M059J (cell line): ENCODE measurements around the gene CERK. TPM values are rescaled to one million over a fixed set of nuclear protein-coding genes. Genes with fewer than 3 reads are reported as not detected.
A peak's percentile ranks its signal among the peaks of the same experiment; 100 is the strongest.

ENCODE experiments used
- DNase-seq: peaks from one replicate; pipeline ENCODE4 v3.0.0-alpha.2; 2012; ENCODE audit warnings: low read depth
- total RNA-seq: library from RNA; depleted of rRNA; stranded (reverse); fragments of >200 nt; shearing (Covaris generic); gene quantifications from 2 replicates; pipeline ENCODE4 v1.2.3, GENCODE V29; 2014

Gene CERK
- total RNA-seq, 1 experiment from 2014 or later = 22.8 TPM

DNA sequence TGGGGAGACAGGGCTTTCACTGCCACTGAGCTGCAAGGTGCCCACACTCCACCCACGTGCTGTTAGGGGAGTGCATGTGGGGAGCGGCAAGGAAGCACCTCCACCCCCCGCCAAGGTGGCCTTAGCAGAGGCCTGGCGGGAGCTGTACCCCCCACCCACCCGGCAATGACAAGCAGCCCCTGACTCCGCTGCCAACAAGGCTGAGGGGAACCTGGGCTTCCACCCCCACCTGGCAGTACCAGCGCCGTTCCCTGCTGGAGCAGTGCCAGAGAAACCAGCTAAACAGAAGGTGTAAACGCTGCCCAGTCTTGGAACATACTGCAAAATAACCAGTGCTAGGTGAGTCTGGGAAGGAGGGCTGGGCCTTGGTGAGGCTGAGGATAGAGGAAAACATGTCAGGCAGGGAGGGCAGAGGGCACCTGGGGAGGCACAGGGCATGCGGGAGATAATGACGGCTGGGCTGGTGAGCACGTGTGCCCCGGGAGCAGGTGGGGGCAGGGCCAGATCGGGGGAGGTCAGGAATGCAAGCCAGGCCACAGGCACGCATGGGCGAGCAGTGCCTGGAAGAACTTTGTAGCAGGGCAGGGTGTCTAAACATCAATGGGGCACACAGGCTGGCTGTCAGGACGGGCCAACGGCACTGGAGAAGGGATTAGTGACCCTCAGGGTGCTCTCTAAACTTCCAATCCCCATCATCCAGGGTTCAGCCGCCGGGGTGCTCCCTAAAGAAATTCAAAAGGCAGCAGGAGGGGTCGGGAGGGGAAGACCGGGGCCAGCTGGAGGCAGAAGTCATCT, 6.6 kb downstream of the CERK start:
- no peak for DNase-seq

DNA sequence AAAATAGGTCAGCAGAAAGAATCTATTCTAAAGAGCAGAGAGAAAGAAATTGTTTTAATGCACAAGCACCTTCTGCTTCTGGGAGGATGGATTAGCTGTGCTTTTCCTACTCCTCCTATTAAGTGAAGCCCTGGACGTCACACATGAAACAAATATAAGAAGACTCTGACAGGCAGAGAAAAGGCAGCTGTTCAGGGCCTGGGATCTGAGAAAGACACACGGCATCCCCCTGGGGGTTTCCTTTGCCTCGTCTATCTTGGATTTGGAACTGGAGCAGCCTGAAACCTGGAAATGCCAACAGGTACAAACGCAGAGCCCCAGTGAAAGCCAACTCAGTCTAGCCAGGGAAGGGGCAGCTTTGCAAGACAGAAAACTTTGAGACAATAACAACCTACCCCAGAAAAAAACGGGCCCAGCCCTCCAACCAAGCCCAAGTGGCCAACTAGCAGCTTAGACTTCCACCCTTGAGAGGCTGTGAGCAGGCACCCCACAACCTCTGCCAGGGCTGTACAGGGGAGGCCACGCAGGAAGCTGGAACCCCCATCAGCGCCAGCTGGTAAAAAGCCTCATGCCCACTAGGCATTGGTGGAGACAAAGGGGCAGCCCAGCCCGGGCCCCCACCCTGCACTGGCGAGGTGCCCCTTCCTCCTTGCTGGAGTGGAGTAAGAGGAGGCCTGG, 7.3 kb downstream of the CERK start:
- no peak for DNase-seq

DNA sequence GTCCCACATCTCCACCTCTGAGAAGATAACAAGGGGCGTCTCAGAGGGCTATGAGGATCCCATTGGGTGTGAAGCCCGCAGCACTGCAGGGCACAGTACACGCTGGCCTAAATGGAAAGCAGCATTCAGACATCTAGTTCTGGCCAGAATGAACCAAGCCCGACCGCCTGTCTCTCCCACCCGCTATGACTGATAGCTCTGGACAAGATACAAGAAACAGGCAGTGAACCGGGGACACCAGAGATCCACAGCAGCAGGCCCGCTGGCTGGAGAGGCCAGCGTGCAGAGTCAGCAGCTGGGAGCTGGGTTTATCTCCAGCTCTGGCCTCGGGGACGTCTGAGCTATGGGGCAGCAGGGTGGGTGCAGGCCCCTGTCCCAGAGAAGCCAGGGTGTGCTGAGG, 9.6 kb downstream of the CERK start:
- DNase-seq = no peak

DNA sequence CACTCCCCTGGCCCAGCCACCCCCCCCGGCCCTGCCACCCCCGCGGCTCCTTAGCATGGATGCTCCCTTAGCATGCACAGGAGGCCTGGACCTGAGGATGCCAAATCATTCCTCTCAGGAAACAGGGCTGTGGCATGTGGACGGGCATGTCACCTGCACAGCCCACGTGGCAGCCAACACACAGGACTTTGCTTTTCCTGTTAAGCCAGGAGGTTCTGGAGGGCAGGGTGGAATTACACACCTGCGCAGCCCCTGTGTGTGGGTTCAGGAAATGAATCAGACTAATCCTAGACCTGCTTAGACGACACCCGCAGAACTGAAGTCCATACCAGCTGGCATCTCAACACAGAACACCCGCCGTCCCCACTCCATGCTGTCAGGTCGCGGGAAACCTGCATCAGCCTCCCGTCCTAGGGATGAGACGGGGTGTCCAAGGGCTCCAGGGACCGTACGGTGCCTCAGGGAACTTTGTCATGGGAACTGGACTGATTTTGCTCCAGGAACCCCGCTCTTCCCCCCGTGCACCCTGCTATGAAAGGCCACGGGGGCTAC, 10.2 kb downstream of the CERK start:
- DNase-seq = no peak

DNA sequence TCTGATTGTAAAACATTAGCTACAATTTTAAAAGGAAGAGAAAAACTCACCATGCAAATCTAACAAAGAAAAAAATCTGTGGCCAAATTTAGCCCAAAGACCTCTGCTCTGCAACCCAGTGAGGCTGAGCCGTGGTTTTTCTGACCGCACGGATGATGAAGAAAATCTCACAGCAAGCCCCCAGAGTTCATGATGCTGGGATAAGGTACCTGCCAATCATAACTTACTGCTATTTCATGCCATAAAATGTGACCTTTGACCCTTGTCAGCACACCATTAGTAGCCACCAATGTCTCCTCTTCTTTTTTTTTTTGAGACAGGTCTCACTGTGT, 11.1 kb downstream of the CERK start:
- no peak for DNase-seq

DNA sequence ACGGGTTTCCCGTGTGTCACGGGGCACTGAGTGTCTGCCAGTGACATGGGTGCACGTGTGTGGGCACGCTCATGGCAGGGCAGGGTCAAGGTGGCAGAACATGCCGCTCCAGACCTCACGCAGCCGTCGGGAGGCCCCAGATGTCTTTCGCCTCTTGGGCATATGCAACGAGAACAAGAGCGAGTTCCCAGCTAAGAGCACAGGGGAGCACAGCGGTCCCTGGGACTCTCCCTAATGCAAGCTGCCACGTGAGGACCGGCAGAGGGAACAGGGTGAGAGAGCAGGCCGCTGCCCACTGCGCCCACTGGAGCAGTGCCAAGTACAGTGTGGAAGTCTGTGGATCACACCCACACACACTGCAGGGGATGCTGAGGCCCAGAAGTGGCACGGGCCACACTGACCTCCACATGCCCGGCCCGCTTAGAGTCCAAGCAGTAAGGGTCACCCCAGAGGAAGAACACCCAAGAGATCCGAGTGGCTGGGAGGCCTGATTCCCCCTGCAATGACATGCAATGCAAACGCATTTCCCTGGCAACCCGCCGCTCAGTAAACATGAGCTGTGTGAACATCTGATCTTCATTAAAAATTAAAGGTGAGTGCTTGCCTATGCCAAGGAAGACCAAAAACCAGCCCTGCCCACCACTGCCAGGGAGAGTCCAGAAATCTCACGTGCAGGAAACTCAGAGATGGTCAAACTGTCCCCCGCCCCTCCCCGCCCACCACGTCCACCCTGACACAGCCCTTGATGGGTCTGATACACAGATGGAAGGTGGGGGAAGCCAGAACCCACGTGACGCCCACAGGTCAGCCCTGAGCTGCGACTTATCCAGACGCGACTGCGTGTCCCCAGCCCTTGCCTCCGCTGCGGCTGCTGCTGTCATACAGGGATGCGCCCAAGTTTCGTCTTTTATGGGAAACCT, 11.7 kb downstream of the CERK start:
- no peak for DNase-seq

DNA sequence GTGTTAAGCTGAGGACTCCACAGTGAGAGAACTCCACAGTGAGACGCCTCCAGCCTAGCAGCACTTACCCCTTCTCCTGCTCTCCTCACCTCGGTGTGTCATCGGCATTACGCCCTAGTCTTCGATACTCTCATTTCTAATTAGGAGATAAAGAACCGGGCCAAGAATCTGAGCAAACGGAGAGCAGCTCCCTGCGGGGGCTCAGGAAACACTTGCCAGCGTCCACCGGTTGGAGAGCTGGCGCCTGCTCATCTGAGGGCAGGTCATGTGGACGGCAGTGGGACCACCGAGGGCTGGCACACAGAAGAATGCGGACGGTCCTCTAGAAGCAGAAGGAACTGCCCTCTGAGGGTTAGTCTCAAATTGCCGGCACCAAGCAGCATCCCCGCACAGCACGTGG, 13.0 kb downstream of the CERK start:
- DNase-seq = no peak

DNA sequence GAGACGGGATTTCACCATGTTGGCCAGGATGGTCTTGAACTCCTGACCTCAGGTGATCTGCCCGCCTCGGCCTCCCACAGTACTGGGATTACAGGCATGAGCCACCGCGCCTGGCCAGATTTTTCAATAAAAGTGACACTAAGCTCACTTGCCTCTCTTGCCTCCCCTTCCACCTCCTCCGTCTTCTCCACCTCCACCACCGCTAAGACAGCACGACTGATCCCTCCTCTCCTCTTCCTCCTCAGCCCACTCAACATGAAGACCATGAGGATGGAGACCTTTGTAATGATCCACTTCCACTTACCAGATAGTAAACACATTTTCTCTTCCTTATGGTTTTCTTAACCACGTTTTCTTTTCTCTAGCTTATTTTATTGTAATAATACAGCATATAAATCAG, 14.2 kb downstream of the CERK start:
- DNase-seq = no peak

DNA sequence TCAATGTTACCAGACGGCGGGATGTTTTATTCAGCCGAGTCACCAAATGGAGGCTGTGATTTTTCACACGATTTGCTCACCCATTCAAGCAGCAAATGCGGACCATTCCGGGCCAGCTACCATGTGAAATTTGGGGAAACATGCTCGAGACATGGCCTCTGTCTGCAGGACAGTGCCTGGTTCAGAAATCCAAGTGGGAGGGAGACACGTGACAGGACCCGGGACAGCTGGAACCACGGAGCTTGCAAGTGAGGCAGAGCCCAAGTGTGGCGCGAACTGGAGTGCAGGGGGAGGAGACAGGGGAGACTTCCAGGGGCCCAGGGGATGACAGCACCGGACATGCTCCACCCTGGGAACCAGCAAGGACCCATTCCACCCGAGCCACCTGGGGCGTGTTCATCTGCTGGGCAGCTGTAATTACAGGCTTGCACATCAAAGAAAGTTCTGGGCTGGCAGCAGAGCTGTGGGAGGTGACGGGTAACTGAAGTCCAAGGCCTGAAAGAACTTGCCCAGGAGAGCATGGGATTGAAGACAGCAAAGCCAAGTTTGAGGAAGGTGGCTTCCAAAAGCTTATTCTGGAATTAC, 16.5 kb downstream of the CERK start:
- no peak for DNase-seq

DNA sequence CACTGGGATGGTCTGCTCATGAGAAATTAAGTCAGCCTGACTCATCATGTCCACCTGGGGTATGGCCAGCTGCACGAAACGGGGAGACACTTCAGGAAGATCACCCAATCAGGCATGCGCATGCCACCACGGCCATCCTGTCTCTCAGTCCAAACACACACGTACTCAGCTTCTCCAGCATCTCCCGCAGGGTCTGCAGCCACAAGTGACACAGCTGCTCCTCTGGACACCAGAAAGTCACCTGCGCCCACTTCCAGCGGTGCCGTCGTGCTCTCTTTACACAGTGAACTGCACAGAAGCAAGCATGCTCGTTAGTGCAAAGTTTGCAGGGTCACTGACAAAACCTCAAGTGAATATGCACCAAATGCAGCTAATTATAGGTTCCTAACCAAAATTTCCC, 18.1 kb downstream of the CERK start:
- no peak for DNase-seq

DNA sequence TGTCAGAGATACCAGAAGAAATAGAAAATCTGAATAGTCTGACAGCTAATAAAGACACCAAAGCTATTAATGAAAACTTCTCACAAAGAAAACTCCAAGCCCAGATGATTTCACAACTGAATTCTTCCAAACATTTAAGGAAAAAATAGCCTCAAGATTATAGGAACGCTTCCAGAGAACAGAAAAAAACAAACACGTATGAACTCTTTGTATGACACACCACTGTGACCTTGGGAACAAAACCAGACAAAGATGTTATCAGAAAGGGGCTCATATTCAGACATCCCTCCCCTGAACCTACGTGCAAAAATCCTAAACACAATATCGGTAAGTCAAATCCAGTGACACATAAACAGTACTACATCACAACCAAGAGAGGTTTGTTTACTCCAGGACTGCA, 23.5 kb downstream of the CERK start:
- DNase-seq = peak; percentile 19

DNA sequence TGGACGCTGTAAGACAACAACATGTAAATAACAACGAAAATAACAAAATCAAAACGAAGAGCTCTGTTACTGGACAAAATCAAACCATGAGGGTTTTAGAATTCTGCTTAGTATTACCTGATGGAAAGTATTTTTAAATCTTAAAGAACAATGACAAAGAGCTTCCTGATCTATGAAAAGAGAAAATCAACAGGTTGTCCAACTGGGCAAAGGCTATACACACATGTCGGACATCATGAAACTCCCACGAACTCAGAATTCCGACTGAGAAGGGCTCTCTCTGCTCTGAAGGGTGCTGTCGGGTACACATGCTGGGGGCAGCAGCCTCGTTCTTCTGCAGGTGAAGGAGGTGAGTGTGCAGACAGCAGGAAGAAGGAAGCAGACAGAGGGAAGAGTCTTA, 25.8 kb downstream of the CERK start:
- DNase-seq = no peak

DNA sequence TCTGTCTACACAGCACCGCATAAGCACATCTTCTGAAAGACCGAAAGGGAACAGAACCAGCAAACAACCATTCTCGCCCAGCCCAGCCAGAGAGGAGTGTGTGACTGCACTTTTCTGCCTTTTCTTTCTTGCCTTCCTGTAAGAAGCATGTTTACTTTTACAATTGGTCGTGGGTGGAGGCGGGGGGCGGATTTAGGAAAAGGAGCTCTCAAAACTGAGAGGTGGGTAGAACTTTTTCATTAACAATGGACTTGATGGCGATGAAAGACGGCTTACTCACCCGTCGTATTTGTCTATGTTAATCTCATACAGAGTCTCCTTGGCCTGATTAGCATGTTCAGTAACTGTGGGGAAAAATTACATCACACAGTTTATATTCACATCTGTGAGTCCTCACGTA, 27.2 kb downstream of the CERK start:
- DNase-seq = no peak

DNA sequence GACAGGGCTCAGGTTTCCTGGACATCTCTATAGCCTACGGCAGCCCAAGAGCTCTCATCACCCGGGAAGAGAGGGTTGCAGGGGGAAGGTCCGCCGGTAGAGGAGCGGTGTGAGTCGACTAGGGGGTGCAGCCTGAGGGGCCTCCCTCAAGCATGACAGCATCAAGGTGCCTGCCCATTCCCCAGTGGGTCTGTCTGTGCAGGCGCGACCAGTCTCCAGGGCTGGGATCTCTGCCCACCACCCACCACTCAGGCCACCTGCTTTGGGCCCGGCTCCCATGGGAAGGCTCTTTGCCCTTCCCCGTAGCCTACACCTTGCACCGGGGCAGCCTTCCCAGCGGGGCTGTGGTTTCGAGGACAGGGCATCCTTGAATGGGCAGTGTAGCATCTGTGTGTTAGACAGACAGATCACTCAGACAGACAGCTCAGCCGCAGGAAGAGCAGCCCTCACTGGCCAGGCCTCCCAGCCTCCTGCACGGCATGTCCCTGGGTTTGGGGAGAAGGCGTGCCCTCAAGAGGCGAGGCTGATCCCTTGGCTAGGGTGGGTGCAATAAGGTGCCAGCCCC, 29.2 kb downstream of the CERK start:
- no peak for DNase-seq

DNA sequence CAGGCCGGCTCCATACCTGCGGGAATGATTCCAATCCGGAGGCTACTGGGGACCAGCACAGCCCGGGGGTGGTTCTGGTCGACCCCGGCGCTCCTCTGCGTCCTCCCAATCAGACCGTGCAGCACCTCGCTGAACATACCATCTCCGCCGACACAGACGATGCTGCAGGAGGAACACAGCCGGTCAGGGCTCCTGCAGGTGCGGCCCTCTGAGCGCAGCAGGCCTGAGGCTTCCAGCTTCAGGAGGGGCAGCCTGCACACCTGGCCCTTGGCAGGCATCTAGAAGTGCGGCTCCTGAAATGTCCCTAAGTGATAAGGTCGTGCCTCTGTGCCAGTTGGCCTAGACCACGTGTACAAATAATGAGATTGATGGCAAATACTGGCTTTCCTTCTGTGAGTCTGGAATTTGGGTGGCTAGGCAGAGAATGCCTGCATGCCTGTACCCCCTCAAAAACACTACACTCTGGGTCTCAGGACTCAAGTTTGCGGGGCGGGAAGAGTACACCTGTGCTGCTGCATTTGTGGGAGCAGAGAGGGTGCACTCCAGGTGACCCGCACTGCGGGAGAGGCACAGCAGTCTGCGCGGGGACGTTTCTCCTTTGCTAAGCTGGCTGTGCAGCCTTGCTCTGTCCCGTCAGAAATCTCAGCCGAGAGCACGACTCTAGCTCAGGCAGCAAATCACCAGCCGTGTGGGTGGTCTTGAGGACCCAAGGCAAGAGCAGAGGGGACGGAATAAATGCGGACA, 30.1 kb downstream of the CERK start:
- no peak for DNase-seq

DNA sequence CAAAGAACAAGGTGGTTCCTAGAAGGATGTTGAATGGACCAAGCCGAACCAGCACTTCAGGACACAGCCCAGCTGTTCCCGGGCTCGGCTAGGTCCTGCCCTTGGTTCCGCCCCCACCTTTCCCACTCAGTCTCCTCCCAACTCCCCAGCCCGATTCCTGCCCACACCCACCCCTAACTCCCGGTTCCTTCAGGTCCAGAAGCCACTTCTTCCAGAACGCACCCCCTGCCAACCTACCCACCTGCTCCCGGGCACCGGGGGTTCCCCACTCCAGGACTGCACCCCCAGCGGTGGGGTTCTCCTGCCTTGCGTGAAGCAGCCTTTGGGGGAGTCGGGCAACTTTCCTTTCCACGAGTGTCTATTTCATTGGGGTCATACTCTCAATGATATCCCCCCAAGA, 30.7 kb downstream of the CERK start:
- DNase-seq = no peak

DNA sequence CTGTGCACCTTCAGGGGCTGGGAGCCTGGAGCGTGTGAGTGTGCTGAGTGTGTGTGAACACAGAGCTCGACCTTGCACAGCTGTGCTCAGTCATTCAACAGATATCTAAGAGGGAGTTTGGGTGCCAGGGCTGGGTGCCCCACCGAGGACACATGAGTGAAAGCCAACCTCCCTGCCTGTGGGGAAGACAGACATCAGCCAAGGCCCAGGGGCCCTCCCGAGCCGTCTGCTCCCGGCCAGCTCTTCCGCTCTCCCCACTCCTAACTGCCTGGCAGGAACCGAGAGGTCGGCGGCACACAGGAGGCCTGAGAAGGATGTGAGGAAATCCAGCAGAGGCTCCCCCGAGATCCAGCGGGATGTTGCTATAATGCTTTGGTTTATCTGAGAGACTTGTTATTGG, 32.0 kb downstream of the CERK start:
- DNase-seq = no peak

DNA sequence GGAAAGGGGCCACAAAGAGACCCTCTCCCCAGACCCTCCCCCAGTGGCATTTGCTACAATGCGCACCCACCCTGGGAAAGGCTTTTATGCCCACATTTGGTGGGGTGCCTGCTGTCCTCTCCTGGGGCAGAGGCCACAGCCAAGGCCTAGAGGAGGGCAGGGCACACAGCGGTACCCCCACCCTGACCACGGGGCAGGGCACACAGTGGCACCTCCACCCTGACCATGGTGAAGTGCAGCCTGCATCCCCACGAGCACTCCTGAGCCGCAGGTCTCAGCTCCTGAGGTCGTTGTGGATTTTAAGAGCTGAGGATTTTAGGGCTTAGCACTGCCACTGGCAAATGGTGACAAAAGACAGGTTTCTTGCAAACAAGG, 34.1 kb downstream of the CERK start:
- DNase-seq = no peak

DNA sequence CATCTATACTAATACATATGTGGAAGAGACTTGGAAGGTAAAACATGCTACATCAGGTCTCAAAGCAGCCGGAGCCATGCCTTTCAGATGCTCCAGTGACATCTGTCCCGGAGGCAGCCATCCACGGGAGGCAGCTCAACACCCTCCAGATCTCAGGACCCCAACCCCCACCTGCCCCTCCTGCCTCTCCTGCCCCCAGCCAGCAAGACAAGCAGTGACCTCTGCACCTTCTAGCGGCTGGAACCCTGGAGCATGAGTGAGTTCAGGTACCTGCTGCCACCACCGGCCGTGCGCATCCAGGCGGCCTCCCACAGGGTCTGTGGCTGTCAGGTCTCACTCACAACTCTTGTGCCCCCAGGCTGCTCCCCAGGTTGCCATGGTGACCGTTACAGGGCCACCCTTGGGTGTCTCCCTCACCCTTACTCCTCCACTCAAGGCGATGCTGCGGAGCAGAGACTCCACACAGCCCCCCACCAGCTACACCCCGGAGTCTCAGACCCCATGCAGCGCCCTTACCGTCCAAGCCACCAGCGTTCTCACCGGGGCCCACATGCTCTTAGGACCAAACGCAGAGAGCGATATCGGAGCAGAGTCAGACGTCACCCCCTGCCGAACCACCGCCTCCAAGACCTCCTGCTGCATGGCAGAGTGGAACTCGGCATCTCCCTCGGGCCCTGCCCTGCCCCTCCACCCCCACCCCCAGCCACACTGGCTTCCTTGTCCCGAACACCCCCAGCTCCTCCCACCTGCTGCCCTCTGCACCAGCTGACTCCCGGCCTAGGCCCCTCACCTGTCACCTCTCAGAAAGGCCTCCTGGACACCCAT, 34.7 kb downstream of the CERK start:
- DNase-seq = no peak

DNA sequence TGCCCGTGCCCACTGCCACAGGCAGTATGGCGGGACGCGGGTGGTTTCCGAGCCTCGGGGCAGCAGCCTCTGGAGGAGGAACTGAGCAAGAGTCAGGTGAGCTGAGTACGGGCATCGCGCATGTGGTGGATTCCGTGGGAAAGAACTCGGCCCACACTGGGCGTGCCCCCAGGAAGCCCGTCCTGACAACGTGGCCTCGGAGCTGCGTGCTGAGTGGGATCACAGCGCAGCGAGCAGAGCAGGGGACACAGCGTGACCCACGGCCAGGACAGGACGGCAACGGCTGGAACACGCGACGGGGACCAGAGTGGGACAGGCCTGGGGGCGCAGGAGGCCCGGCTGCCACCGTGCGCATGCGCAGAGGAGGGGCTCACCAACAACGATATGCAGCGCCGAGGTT, 36.8 kb downstream of the CERK start:
- DNase-seq = no peak
